ENCODE measurements around the gene MVB12A.

DNA sequence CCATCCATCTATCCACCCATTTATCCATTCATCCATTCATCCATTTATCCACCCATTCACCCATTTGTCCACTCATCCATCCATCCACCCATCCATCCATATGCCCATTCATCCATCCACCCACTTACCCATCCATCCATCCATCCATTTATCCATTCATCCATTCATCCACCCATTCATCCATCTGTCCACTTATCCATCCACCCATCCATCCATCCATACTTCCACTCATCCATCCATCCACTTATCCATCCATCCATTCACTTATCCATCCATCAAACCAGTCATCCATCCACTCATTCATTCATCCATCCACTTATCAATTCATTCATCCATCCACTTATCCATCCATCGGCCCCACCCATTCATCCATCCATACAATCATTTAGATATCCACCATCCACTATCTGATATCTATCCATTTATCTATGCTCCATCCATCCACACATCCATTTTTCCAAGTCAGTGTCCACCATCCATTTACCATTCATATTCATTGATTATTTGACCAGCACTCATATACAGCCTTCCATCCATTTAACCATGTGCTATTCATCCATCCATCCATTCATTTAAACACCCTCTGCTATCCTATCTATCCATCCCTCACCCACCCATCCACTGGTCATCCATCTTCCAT, 25.8 kb downstream of the MVB12A start:
- TF ChIP-seq EZH2 (IDR thresholded peaks at IDR 0.05; ENCODE audit: insufficient read depth, poor library complexity, severe bottlenecking) (no peak), EZH2phosphoT487 (IDR thresholded peaks at IDR 0.05; ENCODE audit: insufficient read depth, low read depth) (no peak)

Data from GM23248 (cell line).